Sigmoid colon (tissue), 7 donors: Measurements from ENCODE around the gene ELAVL3. TPM values are rescaled to one million over a fixed set of nuclear protein-coding genes. Genes with fewer than 3 reads are reported as not detected.

ENCODE experiments used
- DNase-seq: peaks from one replicate; pipeline ENCODE4 v3.0.0-alpha.2; 2019
- H3K27ac ChIP-seq, 4 donors: fragments of 200-600 bp; sonication (generic); one replicate each; pipeline ENCODE4 v1.5.1; 2016 to 2019; ENCODE audit warnings: mild to moderate bottlenecking in 1 of 4
- H3K27me3 ChIP-seq, 3 donors: fragments of 200-600 bp; sonication (generic); one replicate each; pipeline ENCODE4 v1.5.1; 2019; ENCODE audit warnings: mild to moderate bottlenecking in 1 of 3
- H3K36me3 ChIP-seq, 4 donors: fragments of 200-600 bp; sonication (generic); one replicate each; pipeline ENCODE4 v1.5.1; 2016 to 2019
- H3K4me1 ChIP-seq, 4 donors: fragments of 200-600 bp; sonication (generic); one replicate each; pipeline ENCODE4 v1.5.1; 2017 to 2019
- H3K4me3 ChIP-seq, 4 donors: fragments of 200-600 bp; sonication (generic); one replicate each; pipeline ENCODE4 v1.5.1; 2017 to 2019; ENCODE audit warnings: mild to moderate bottlenecking in 2 of 4, moderate library complexity in 1 of 4
- H3K9me3 ChIP-seq, 4 donors: fragments of 200-600 bp in 3 of 4; sonication (generic) in 3 of 4; one replicate each; pipeline versions ENCODE4 v1.5.1 to v1.6.1; 2013 to 2019
- CTCF ChIP-seq, 4 experiments: fragments of 450-650 bp in 3 of 4; fragments of 200-600 bp in 1 of 4; IDR thresholded peaks; one replicate each; pipeline ENCODE4 v1.5.1; 2016 to 2019; ENCODE audit warnings: antibody characterized with exemption in 4 of 4, mild to moderate bottlenecking in 3 of 4, moderate library complexity in 2 of 4
- EP300 ChIP-seq, 4 donors: sonication (generic); formaldehyde crosslinking; IDR thresholded peaks; one replicate each; pipeline ENCODE4 v1.6.1; 2017; ENCODE audit warnings: antibody characterized with exemption in 4 of 4
- POLR2A ChIP-seq, 2 donors: fragments of 450-650 bp; IDR thresholded peaks; one replicate each; pipeline ENCODE4 v1.6.1; 2016; ENCODE audit warnings: antibody characterized with exemption in 2 of 2, mild to moderate bottlenecking in 2 of 2, moderate library complexity in 2 of 2
- POLR2AphosphoS5 ChIP-seq, 4 donors: sonication (generic); formaldehyde crosslinking; IDR thresholded peaks; one replicate each; pipeline ENCODE4 v1.6.1; 2017; ENCODE audit warnings: antibody characterized with exemption in 4 of 4
- WGBS, 2 donors: extraction: QIAGEN DNeasy Blood & Tissue Kit; methylation state at CpG; one replicate each; pipeline ENCODE4 v1.1.7; 2013; 5-methylcytosine and 5-hydroxymethylcytosine counted together
- intact Hi-C: fragments of 100-400 bp; cut with DNase I; formaldehyde crosslinking; loops from one replicate; pipeline ENCODE4 v1.15.1; 2023
- polyA plus RNA-seq, 3 donors: library from polyadenylated mRNA; stranded (reverse); fragments of 200-250 nt; gene quantifications; one replicate each; pipeline ENCODE4 v1.2.3, GENCODE V29; 2013
- small RNA-seq, 3 donors: library from RNA; depleted of rRNA; stranded (forward); fragments of <200 nt; gene quantifications; one replicate each; pipeline ENCODE3, GENCODE V24; 2016
- total RNA-seq, 4 donors: library from RNA; depleted of rRNA; stranded (reverse); fragments of >200 nt; gene quantifications; one replicate each; pipeline ENCODE4 v1.1.0, GENCODE V29; 2016
- donor health status: healthy with polysubstance abuse.
- donor health status: Bipolar disorder and iron deficiency.
- donor health status: healthy.

The ELAVL3 gene
- total and polyA plus RNA-seq, 7 donors: under 0.01 to 3.0 (median 0.85) TPM; not detected in 1

GRCh38 chr19:11401808-11402543 is 78.9 kb downstream of the ELAVL3 start:
- 84 to 86% methylated on average over 9 of the region's 9 CpGs for WGBS, 2 donors
- no peak overlapping the region for H3K27ac ChIP-seq
- H3K27me3 ChIP-seq: peaks cover 0 to 13% (median 11%) of the 10 kb centered on the region in 3 donors
- TF ChIP-seq POLR2AphosphoS5 (IDR thresholded peaks at IDR 0.05) (no peak), EP300 (IDR thresholded peaks at IDR 0.05) (no peak), CTCF (IDR thresholded peaks at IDR 0.05) (no peak), POLR2A (IDR thresholded peaks at IDR 0.05) (no peak)
- no peak for DNase-seq
- peaks cover 0 to 4% (median 0%) of the 10 kb centered on the region in 4 donors for H3K4me1 ChIP-seq
- intact Hi-C loops: no loop called here
- H3K36me3 ChIP-seq: no peaks in the 10 kb centered on the region
- no peaks in the 10 kb centered on the region for H3K9me3 ChIP-seq
- no peak overlapping the region for H3K4me3 ChIP-seq

Small RNA genes within 50 kb of the gene (small RNA-seq; reads per million reads assigned to genes)
- gene MIR7974: 0 to 0.51 (median 0) reads per million in 3 donors
- 0 reads per million in 3 donors for gene RF00019
- 0 to 0.30 (median 0.11) reads per million in 3 donors for gene RN7SL833P

Other genes starting within 250 kb of the ELAVL3 start
- not detected for gene ANGPTL8, start 241.4 kb downstream of the ELAVL3 start, total RNA-seq
- gene ANGPTL8, start 241.4 kb downstream of the ELAVL3 start, polyA plus RNA-seq: 1 to 10 TPM in 1 of 3 donors, not detected in 2; 8.1 TPM
- gene DOCK6, start 218.5 kb downstream of the ELAVL3 start, total RNA-seq: 10 to 100 TPM; 17.1 to 39.9 (median 20.8) TPM
- 10 to 100 TPM in 2 of 3 donors, 1 to 10 TPM in 1; 8.8 to 40.5 (median 16.2) TPM for gene DOCK6, start 218.5 kb downstream of the ELAVL3 start, polyA plus RNA-seq
- not detected for gene TSPAN16, start 184.9 kb downstream of the ELAVL3 start, total RNA-seq
- gene TSPAN16, start 184.9 kb downstream of the ELAVL3 start, polyA plus RNA-seq: under 1 TPM in 1 of 3 donors, not detected in 2; 0.07 TPM
- 10 to 100 TPM; 16.0 to 27.7 (median 22.9) TPM for gene RAB3D, start 141.4 kb downstream of the ELAVL3 start, total RNA-seq
- 1 to 10 TPM; 6.6 to 9.7 (median 9.7) TPM for gene RAB3D, start 141.4 kb downstream of the ELAVL3 start, polyA plus RNA-seq
- gene TMEM205, start 134.8 kb downstream of the ELAVL3 start, total RNA-seq: 100 to 1,000 TPM; 131 to 291 (median 194) TPM
- 10 to 100 TPM; 11.1 to 74.9 (median 25.2) TPM for gene TMEM205, start 134.8 kb downstream of the ELAVL3 start, polyA plus RNA-seq
- 10 to 100 TPM; 11.7 to 42.4 (median 20.2) TPM for gene CCDC159, start 134.5 kb downstream of the ELAVL3 start, total RNA-seq
- gene CCDC159, start 134.5 kb downstream of the ELAVL3 start, polyA plus RNA-seq: 10 to 100 TPM; 11.6 to 29.6 (median 16.2) TPM
- 10 to 100 TPM; 13.9 to 43.8 (median 20.5) TPM for gene PLPPR2, start 125.6 kb downstream of the ELAVL3 start, total RNA-seq
- 1 to 10 TPM; 1.4 to 8.2 (median 4.8) TPM for gene PLPPR2, start 125.6 kb downstream of the ELAVL3 start, polyA plus RNA-seq
- gene SWSAP1, start 106.4 kb downstream of the ELAVL3 start, total RNA-seq: 1 to 10 TPM in 2 of 4 donors, under 1 TPM in 2; 0.71 to 1.8 (median 0.96) TPM
- 1 to 10 TPM; 3.0 to 4.3 (median 3.9) TPM for gene SWSAP1, start 106.4 kb downstream of the ELAVL3 start, polyA plus RNA-seq
- gene EPOR, start 96.7 kb downstream of the ELAVL3 start, total RNA-seq: 1 to 10 TPM in 3 of 4 donors, under 1 TPM in 1; 0.83 to 4.9 (median 2.4) TPM
- 1 to 10 TPM in 1 of 3 donors, under 1 TPM in 1, not detected in 1; 0.46 to 3.3 TPM for gene EPOR, start 96.7 kb downstream of the ELAVL3 start, polyA plus RNA-seq
- gene RGL3, start 61.7 kb downstream of the ELAVL3 start, total RNA-seq: 10 to 100 TPM in 1 of 4 donors, 1 to 10 TPM in 3; 1.1 to 15.5 (median 1.9) TPM
- gene RGL3, start 61.7 kb downstream of the ELAVL3 start, polyA plus RNA-seq: 1 to 10 TPM; 1.8 to 8.5 (median 4.2) TPM
- gene ODAD3, start 45.9 kb downstream of the ELAVL3 start, total RNA-seq: not detected
- 1 to 10 TPM in 1 of 3 donors, under 1 TPM in 1, not detected in 1; 0.29 to 1.4 TPM for gene ODAD3, start 45.9 kb downstream of the ELAVL3 start, polyA plus RNA-seq
- 10 to 100 TPM; 57.6 to 98.0 (median 83.9) TPM for gene PRKCSH, start 45.4 kb downstream of the ELAVL3 start, total RNA-seq
- gene PRKCSH, start 45.4 kb downstream of the ELAVL3 start, polyA plus RNA-seq: 100 to 1,000 TPM in 1 of 3 donors, 10 to 100 TPM in 2; 65.0 to 187 (median 96.7) TPM
- gene ZNF653, start 24.8 kb upstream of the ELAVL3 start, total RNA-seq: 1 to 10 TPM; 3.2 to 8.6 (median 7.7) TPM
- gene ZNF653, start 24.8 kb upstream of the ELAVL3 start, polyA plus RNA-seq: 1 to 10 TPM; 3.9 to 8.8 (median 6.6) TPM
- 10 to 100 TPM; 74.5 to 93.5 (median 82.4) TPM for gene ECSIT, start 48.1 kb upstream of the ELAVL3 start, total RNA-seq
- gene ECSIT, start 48.1 kb upstream of the ELAVL3 start, polyA plus RNA-seq: 10 to 100 TPM; 60.7 to 75.8 (median 65.4) TPM
- gene CNN1, start 57.8 kb upstream of the ELAVL3 start, total RNA-seq: 1,000 to 10,000 TPM; 1,586 to 3,058 (median 2,656) TPM
- gene CNN1, start 57.8 kb upstream of the ELAVL3 start, polyA plus RNA-seq: 100 to 1,000 TPM in 1 of 3 donors, 10 to 100 TPM in 1, 1 to 10 TPM in 1; 4.9 to 115 (median 45.0) TPM
- gene ELOF1, start 78.2 kb upstream of the ELAVL3 start, total RNA-seq: 10 to 100 TPM; 27.2 to 47.9 (median 38.9) TPM
- 10 to 100 TPM; 49.8 to 67.3 (median 59.4) TPM for gene ELOF1, start 78.2 kb upstream of the ELAVL3 start, polyA plus RNA-seq
- gene ACP5, start 96.6 kb upstream of the ELAVL3 start, total RNA-seq: 10 to 100 TPM in 2 of 4 donors, 1 to 10 TPM in 2; 7.6 to 23.5 (median 9.8) TPM
- gene ACP5, start 96.6 kb upstream of the ELAVL3 start, polyA plus RNA-seq: 100 to 1,000 TPM in 1 of 3 donors, 10 to 100 TPM in 2; 26.4 to 266 (median 54.4) TPM
- 10 to 100 TPM in 3 of 4 donors, 1 to 10 TPM in 1; 7.9 to 13.8 (median 11.9) TPM for gene ZNF627, start 116.4 kb upstream of the ELAVL3 start, total RNA-seq
- 1 to 10 TPM; 6.2 to 6.7 (median 6.6) TPM for gene ZNF627, start 116.4 kb upstream of the ELAVL3 start, polyA plus RNA-seq